ENCODE data around the gene GABBR2. TPM values are rescaled to one million over a fixed set of nuclear protein-coding genes. Genes with fewer than 3 reads are reported as not detected.

The GABBR2 gene
- total RNA-seq, 1 experiment from 2014 or later, result 0.23 TPM

DNA sequence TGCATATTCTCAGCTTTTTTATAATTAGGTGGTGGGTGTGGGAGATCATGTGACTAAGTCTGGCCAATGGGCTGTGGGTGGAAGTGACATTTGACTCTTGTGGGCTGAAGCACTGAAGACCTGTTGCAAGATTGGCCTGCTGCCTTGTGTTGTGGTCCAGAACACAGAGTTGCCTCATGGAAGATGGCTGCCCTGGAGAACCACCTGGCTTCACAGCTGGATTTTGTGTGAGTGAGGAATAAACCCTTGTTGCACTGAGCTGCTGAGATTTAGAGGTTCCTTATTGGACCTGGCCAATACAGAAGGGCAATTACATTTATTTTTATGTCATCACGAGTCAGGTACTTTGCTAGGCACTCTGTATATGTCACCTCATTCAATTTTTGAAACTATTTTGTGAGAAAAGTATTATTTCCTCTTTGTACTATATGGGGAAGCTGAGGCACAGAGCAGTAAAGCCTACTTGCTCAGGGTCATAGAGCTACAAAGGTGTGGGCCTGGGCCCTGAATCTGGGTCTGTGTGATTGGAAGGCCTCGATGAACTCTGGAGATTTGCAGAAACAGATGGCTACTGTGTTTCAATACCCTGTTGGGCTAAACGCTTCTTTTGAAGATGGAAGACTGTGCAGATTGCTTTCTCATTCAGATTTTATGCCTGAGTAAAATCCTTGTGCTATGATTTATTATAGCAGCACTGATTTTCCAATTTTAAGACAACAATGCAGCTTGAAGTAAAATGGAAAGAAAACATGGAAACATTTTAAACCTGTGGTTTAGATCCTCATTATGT lies 382.1 kb downstream of the GABBR2 start:
- H3K27me3 Mint-ChIP-seq (ENCODE audit: insufficient read depth, unreplicated experiment), result peaks cover 10% of the 10 kb centered on the region
- H3K4me3 ChIP-seq (ENCODE audit: low read depth, low read length), result no peak overlapping the region
- no peaks in the 10 kb centered on the region for H3K27me3 ChIP-seq (replicated peaks; ENCODE audit: control insufficient read depth, insufficient read depth, low read length)
- TF ChIP-seq, protein P1, sequence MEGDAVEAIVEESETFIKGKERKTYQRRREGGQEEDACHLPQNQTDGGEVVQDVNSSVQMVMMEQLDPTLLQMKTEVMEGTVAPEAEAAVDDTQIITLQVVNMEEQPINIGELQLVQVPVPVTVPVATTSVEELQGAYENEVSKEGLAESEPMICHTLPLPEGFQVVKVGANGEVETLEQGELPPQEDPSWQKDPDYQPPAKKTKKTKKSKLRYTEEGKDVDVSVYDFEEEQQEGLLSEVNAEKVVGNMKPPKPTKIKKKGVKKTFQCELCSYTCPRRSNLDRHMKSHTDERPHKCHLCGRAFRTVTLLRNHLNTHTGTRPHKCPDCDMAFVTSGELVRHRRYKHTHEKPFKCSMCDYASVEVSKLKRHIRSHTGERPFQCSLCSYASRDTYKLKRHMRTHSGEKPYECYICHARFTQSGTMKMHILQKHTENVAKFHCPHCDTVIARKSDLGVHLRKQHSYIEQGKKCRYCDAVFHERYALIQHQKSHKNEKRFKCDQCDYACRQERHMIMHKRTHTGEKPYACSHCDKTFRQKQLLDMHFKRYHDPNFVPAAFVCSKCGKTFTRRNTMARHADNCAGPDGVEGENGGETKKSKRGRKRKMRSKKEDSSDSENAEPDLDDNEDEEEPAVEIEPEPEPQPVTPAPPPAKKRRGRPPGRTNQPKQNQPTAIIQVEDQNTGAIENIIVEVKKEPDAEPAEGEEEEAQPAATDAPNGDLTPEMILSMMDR (IDR thresholded peaks at IDR 0.05; ENCODE audit: insufficient read depth in 1 of 2, low read depth in 1 of 2, low read length in 1 of 2, severe bottlenecking in 1 of 2, unreplicated experiment in 1 of 2), result no peak
- POLR2A ChIA-PET, result no interaction called here
- H3K27ac Mint-ChIP-seq (ENCODE audit: unreplicated experiment), result no peak overlapping the region
- no TSS peak for BruUV-seq (replicated peaks)
- H3K36me3 ChIP-seq (ENCODE audit: control insufficient read depth, insufficient read depth, low read length), result no peaks in the 10 kb centered on the region
- no peaks in the 10 kb centered on the region for H3K4me1 Mint-ChIP-seq (ENCODE audit: low read depth, unreplicated experiment)
- H3K4me3 Mint-ChIP-seq (ENCODE audit: unreplicated experiment), result no peak overlapping the region
- no peaks in the 10 kb centered on the region for H3K9me3 ChIP-seq
- intact Hi-C loops (cut with micrococcal nuclease; ENCODE audit: unreplicated experiment), result no loop called here
- H3K36me3 Mint-ChIP-seq (ENCODE audit: insufficient read depth, unreplicated experiment), result no peaks in the 10 kb centered on the region
- H3K9me3 Mint-ChIP-seq (ENCODE audit: unreplicated experiment), result no peaks in the 10 kb centered on the region
- DNase-seq, result no peak
- CTCF ChIA-PET, result no interaction called here
- H3K4me1 ChIP-seq, result no peaks in the 10 kb centered on the region

DNA sequence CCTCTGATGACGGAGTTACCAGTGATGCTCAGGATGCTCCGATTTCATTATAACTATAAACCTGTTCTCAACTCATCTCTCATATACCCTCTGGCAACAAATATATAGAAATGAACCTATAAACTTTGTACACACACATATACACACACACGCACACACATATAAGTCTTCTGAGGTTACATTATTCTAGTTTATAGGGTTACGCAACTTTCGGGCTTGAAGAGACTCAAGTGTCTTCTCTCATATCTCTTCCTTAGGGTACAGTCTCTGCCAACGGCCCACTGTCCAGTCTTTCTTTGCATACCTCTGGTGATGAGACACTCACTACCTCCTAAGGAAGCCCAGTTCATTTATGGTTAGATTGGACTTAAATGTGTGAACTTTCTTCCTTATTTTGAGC lies 383.9 kb downstream of the GABBR2 start:
- DNase-seq, result no peak
- TF ChIP-seq, protein P1 (IDR thresholded peaks at IDR 0.05; ENCODE audit: insufficient read depth in 1 of 2, low read depth in 1 of 2, low read length in 1 of 2, severe bottlenecking in 1 of 2, unreplicated experiment in 1 of 2), result no peak
- no peak overlapping the region for H3K4me3 ChIP-seq (ENCODE audit: low read depth, low read length)
- Mint-ChIP-seq H3K36me3 (ENCODE audit: insufficient read depth, unreplicated experiment) (no peaks in the 10 kb centered on the region), H3K4me3 (ENCODE audit: unreplicated experiment) (no peak overlapping the region), H3K27me3 (ENCODE audit: insufficient read depth, unreplicated experiment) (peaks cover 6% of the 10 kb centered on the region), H3K9me3 (ENCODE audit: unreplicated experiment) (no peaks in the 10 kb centered on the region), H3K27ac (ENCODE audit: unreplicated experiment) (no peak overlapping the region), H3K4me1 (ENCODE audit: low read depth, unreplicated experiment) (no peaks in the 10 kb centered on the region)
- intact Hi-C loops (cut with micrococcal nuclease; ENCODE audit: unreplicated experiment), result no loop called here
- H3K36me3 ChIP-seq (ENCODE audit: control insufficient read depth, insufficient read depth, low read length), result no peaks in the 10 kb centered on the region
- ChIA-PET POLR2A (no interaction called here), CTCF (no interaction called here)
- no TSS peak for BruUV-seq (replicated peaks)
- no peaks in the 10 kb centered on the region for H3K4me1 ChIP-seq
- H3K9me3 ChIP-seq, result no peaks in the 10 kb centered on the region
- H3K27me3 ChIP-seq (replicated peaks; ENCODE audit: control insufficient read depth, insufficient read depth, low read length), result no peaks in the 10 kb centered on the region

DNA sequence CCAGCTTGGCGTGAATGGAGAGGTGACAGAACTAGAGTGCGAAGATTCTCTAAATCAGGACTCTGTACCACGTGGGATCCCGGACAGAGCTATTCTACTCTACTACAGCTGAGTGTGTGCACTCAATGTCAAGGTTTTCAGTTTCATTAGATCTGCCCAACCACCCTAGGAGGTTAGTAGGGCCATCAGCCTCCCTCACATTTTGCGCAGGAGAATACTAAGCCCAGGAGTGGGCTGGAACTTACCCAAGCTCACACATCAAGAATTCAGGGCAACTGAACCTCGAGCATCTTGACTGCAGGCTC lies 385.0 kb downstream of the GABBR2 start:
- no peak for DNase-seq
- no TSS peak for BruUV-seq (replicated peaks)
- Mint-ChIP-seq H3K36me3 (ENCODE audit: insufficient read depth, unreplicated experiment) (no peaks in the 10 kb centered on the region), H3K9me3 (ENCODE audit: unreplicated experiment) (no peaks in the 10 kb centered on the region), H3K4me3 (ENCODE audit: unreplicated experiment) (no peak overlapping the region), H3K27ac (ENCODE audit: unreplicated experiment) (no peak overlapping the region), H3K27me3 (ENCODE audit: insufficient read depth, unreplicated experiment) (peaks cover 6% of the 10 kb centered on the region), H3K4me1 (ENCODE audit: low read depth, unreplicated experiment) (no peaks in the 10 kb centered on the region)
- H3K4me3 ChIP-seq (ENCODE audit: low read depth, low read length), result no peak overlapping the region
- H3K36me3 ChIP-seq (ENCODE audit: control insufficient read depth, insufficient read depth, low read length), result no peaks in the 10 kb centered on the region
- POLR2A ChIA-PET, result no interaction called here
- no peaks in the 10 kb centered on the region for H3K4me1 ChIP-seq
- no peaks in the 10 kb centered on the region for H3K9me3 ChIP-seq
- CTCF ChIA-PET, result interaction anchor here (1.1 kb wide), 1 partner anchor 9 kb away, joined by 3 read pairs; no protein-coding TSS in a partner anchor
- intact Hi-C loops (cut with micrococcal nuclease; ENCODE audit: unreplicated experiment), result no loop called here
- TF ChIP-seq, protein P1 (IDR thresholded peaks at IDR 0.05; ENCODE audit: insufficient read depth in 1 of 2, low read depth in 1 of 2, low read length in 1 of 2, severe bottlenecking in 1 of 2, unreplicated experiment in 1 of 2), result no peak
- H3K27me3 ChIP-seq (replicated peaks; ENCODE audit: control insufficient read depth, insufficient read depth, low read length), result no peaks in the 10 kb centered on the region

Measured in Caco-2 (cell line).